ENCODE measurements around the gene SCO2.
A peak's percentile ranks its signal among the peaks of the same experiment; 100 is the strongest.

The SCO2 gene, protein sequence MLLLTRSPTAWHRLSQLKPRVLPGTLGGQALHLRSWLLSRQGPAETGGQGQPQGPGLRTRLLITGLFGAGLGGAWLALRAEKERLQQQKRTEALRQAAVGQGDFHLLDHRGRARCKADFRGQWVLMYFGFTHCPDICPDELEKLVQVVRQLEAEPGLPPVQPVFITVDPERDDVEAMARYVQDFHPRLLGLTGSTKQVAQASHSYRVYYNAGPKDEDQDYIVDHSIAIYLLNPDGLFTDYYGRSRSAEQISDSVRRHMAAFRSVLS

DNA sequence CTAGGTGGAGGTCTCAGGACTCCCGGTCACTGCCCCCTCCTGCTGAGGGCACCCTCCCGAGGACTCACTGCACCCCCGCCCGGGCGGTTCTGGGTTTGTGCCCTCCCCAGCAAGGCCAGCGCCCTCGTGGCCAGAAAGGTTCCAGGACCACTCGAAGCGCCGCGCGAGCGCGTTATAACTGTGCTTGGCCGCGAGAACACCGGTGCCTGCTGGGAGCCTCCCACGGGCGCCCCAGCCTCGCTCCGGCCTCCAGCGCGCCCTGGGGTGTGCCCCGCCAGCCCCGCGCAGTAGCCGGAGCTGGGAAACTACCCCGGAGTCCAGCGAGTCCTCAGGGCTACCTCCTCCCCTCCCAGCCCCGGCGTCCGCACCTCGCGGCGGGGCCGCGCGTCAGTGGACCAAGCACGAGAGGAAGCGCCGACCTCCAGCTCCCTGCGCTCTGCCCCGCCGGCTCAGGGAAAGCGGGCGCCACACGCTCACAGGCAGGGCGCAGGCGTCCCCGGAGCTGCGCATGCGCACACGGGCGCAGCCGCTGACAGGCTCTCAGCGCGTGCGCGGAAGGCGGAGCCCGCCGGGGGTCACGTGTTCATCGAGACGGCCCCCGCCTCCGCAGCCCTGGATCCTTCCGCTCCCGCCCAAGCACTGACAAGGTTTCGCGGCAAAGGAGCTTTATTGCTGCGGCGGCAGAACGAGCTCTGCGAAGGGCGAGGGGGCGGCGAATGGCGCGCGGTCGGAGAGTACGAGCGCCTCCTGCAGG, at the start of gene SCO2:
Gene SCO2 (minus strand): TSS at position 495 of the 754 bp plus-strand sequence. CDS start 1,187 bp downstream, outside the sequence.
- Mint-ChIP-seq H3K4me1 (ENCODE audit: low read depth) (peaks cover 26% of the 10 kb centered on the region), H3K36me3 (ENCODE audit: low read depth) (peaks cover 23% of the 10 kb centered on the region)

DNA sequence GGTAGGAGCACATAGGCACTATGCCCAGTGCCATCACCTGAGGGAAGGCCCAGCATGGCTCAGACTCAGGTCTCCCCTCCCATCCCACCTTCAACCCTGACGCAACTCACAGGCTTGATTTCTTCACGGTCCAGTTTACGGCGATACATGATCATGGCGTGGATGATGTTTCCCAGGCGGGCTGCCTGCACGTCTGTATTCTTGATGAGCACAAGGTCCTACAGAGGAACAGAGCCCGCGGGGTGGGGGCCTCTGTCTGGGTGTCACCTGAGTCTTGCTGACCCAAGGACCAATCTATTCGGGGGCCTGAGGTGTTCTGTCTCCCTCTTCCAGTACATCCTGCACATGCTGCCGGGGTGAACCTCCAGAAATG, 49.0 kb upstream of the SCO2 start:
- Mint-ChIP-seq H3K27me3 (no peaks in the 10 kb centered on the region), H3K9me3 (no peaks in the 10 kb centered on the region), H3K4me1 (ENCODE audit: low read depth) (peaks cover 5% of the 10 kb centered on the region), H3K36me3 (ENCODE audit: low read depth) (peaks cover 25% of the 10 kb centered on the region), H3K27ac (no peak overlapping the region), H3K4me3 (no peak overlapping the region)

More for the DNA sequence above, at the start of gene SCO2:
- Mint-ChIP-seq H3K27ac (peak within 1 kb of the TSS; percentile 89), H3K9me3 (no peaks in the 10 kb centered on the region), H3K4me3 (peak within 1 kb of the TSS; percentile 93), H3K27me3 (no peaks in the 10 kb centered on the region)

DNA sequence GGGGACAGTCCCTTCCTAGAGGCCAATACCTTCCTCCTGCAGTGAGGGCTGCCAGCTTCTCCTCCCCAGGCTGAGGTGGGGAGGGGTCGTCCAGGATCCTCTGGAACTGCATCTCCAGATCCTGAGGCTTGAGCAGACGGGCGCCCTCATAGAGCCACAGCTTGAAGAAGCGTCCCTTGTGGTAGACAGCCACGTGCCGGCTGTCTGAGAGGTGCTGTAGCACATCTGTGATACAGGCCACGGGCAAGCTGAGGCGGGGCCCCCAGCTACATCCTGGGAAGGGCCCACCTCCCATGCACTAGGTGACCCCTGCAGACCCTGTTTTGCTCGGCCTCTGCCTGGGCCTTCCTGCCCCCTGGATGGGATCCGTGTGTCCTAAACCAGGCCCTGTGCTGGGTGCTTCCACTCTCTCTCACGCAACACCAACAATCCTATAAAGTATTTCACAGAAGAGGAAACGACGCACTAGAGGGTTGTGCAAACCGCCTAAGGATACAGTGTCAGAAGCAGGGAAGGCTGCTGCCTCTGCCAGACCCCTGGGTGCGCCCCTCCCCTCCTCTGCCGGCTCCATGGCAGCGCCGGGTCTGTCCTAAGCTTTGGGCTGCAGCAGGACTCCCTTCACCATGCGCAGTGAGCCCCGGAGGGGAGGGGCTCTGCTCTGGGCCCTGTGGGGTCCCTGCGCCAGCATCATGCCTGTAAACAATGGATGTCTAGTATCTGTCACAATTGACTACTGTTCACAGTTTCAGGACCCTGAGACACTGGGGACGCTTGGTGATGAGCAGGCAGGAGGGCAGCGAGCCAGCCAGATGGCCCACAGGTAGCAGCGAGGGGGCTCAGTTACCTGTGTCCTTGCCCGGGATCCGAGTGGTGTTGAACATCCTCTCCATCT, 48.3 kb upstream of the SCO2 start:
- Mint-ChIP-seq H3K9me3 (no peaks in the 10 kb centered on the region), H3K27me3 (no peaks in the 10 kb centered on the region), H3K4me3 (no peak overlapping the region), H3K27ac (no peak overlapping the region), H3K4me1 (ENCODE audit: low read depth) (peaks cover 5% of the 10 kb centered on the region), H3K36me3 (ENCODE audit: low read depth) (peaks cover 28% of the 10 kb centered on the region)

DNA sequence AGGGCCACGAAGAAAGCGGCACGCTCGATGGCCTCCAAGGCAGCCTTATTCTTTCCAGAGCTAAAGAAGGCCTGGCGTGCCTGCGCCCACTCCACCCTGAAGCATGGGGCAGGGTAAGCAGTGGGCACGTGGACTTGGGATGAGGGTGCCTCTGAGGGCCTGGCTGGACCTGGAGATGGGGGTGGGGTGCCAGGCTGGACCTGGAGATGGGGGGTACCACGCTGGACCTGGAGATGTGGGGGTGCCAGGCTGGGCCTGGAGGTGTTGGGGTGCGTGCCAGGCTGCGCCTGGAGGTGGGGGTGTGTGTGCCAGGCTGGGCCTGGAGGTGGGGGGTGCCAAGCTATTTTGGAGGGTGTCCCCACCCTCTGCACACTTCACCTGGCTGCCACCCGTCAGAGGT, 47.6 kb upstream of the SCO2 start:
- H3K27me3 Mint-ChIP-seq: no peaks in the 10 kb centered on the region

DNA sequence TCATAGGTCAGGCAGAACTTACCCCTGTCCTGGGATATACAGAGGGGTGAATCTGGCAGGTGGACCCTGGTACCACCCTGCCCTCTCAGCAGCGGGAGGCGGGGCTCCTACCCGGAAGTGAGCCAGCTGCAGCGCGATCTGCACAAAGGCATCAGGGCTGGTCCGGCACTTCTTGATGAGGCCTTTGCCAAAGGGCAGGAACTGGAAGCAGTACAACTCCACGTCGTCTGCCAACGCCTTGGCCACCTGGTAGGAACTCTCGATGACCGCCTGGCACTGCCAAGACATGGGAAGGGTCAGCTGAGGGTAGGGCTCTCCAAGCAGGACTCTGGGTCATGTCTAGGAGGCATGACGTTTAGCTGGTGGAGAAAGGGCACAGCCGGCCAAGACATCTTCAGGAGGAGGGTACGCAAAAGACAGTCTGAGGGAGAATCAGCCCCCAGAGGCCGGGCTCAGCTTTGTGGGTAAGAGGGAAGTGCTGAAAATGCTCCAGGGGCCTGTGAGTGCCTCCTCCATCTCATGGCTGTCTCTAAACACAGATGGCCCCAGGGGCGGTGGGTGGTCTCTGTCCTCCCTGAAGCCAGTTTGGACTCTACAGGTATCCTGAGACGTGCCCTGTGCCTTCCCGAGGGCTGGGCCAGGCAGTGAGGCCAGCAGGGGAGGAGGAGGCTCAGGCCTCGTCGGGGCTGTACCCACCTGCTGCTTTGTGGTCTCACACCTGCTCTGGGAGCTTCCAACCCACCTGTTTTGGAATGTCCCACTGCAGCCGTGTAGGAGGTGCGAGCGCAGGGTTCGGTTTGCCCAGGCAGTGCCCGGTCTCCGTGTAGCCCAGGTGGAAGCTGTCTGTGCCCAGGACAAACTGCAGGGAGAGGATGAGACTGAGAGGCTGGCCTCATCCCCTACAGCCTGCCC, 46.1 kb upstream of the SCO2 start:
- Mint-ChIP-seq H3K27me3 (no peaks in the 10 kb centered on the region), H3K4me3 (no peak overlapping the region), H3K36me3 (ENCODE audit: low read depth) (peaks cover 29% of the 10 kb centered on the region), H3K27ac (no peak overlapping the region), H3K9me3 (no peaks in the 10 kb centered on the region), H3K4me1 (ENCODE audit: low read depth) (no peaks in the 10 kb centered on the region)

More for the DNA sequence above, 47.6 kb upstream of the SCO2 start:
- H3K9me3 Mint-ChIP-seq: no peaks in the 10 kb centered on the region
- no peak overlapping the region for H3K4me3 Mint-ChIP-seq
- H3K36me3 Mint-ChIP-seq (ENCODE audit: low read depth): peaks cover 29% of the 10 kb centered on the region
- H3K27ac Mint-ChIP-seq: no peak overlapping the region
- H3K4me1 Mint-ChIP-seq (ENCODE audit: low read depth): peaks cover 5% of the 10 kb centered on the region

DNA sequence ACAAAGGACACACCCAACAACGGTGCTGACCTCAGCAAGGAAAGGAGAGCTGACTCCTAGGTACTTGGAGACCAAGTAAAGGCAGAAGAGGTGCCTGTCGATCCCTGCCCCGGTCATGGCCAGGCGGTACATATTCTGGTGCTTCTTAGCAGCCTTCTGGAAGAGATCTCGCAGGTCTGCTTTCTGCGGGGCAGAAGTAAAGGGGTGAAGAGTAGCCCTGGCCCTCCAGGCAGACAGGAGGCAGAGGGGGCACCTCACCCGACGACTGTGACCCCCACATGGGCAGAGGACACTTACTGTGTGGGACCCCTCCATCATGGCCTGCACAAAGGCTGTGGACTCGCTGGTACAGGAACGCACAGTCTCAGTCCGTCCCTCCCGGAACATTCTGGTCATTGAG, 45.5 kb upstream of the SCO2 start:
- H3K9me3 Mint-ChIP-seq: no peaks in the 10 kb centered on the region
- H3K4me1 Mint-ChIP-seq (ENCODE audit: low read depth): no peaks in the 10 kb centered on the region
- no peak overlapping the region for H3K27ac Mint-ChIP-seq
- H3K36me3 Mint-ChIP-seq (ENCODE audit: low read depth): peaks cover 26% of the 10 kb centered on the region
- no peaks in the 10 kb centered on the region for H3K27me3 Mint-ChIP-seq
- H3K4me3 Mint-ChIP-seq: no peak overlapping the region

DNA sequence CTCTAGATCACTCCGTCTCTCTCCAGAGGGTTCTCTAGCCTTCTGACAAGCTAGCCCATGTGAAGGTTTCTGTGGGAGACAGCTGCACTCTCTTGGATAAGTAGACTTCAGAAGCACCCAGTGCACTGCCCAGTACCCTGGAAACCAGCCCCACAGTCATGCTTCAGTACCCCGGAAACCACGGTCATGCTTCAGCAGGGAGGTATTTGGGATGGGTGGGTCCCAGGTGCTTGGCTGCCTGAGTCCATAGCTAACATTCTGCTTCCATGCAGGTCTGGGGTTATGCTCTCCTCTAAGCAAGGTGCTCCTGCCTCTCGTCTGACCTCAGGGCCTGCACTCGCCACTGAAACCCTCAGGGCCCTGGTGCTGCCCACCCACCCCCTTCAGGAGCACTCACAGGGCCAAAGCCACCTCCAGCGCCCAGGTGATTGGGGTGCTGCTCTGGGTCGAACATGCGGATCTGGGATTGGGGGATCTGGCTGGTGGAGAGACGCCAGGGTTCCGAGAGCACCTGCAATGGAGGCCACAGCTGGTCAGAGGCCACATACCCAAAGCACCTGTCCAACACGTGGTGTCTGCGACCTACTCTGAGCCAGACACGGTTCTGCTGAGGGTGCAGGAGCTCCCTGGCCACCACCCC, 44.6 kb upstream of the SCO2 start:
- Mint-ChIP-seq H3K27me3 (no peaks in the 10 kb centered on the region), H3K4me1 (ENCODE audit: low read depth) (no peaks in the 10 kb centered on the region), H3K4me3 (no peak overlapping the region), H3K27ac (no peak overlapping the region), H3K36me3 (ENCODE audit: low read depth) (peaks cover 26% of the 10 kb centered on the region), H3K9me3 (no peaks in the 10 kb centered on the region)

DNA sequence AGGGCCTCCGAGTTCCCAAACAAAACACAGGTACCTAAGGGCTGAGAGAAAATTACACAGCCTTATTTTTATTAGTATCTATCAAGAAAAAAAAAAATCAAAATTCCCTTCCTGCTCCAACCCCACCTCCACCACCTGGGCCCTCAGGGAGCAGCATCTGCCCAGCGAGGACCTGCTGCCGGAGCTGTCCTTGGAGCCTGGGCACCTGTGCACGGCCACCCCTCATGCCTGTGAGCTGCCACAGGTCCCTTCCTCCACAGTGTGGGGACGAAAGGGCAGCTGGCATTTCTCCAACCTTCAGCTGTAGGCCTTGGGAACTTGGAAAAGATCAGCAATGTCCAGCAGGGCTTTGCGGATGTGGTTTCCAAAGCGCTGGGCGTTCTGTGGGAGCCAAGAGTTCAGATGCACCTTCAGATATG, 43.7 kb upstream of the SCO2 start:
- Mint-ChIP-seq H3K27ac (no peak overlapping the region), H3K9me3 (no peaks in the 10 kb centered on the region), H3K4me3 (no peak overlapping the region), H3K27me3 (no peaks in the 10 kb centered on the region), H3K36me3 (ENCODE audit: low read depth) (peaks cover 26% of the 10 kb centered on the region), H3K4me1 (ENCODE audit: low read depth) (no peaks in the 10 kb centered on the region)

DNA sequence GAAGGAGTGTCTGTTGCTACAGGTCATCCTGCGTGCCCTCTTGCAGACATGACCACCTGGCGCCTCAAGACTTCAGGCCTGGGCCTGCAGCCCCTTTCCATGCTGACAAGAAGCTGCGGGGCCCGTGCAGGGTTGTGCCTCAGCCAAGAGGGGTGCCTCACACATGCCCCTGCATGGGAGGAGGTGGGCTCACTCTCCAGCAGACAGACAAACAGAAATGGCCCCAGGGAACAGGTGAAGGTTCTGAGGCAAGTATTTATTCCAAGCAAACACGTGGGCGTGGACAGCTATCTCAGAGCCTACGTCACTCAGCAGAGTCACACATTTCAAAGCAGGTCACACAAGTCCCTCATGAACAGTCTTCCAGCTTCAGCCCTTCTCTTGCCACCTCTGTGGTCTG, 43.2 kb upstream of the SCO2 start:
- peaks cover 26% of the 10 kb centered on the region for H3K36me3 Mint-ChIP-seq (ENCODE audit: low read depth)
- no peak overlapping the region for H3K4me3 Mint-ChIP-seq
- H3K27me3 Mint-ChIP-seq: no peaks in the 10 kb centered on the region
- H3K9me3 Mint-ChIP-seq: no peaks in the 10 kb centered on the region
- no peak overlapping the region for H3K27ac Mint-ChIP-seq
- H3K4me1 Mint-ChIP-seq (ENCODE audit: low read depth): peaks cover under 1% of the 10 kb centered on the region

DNA sequence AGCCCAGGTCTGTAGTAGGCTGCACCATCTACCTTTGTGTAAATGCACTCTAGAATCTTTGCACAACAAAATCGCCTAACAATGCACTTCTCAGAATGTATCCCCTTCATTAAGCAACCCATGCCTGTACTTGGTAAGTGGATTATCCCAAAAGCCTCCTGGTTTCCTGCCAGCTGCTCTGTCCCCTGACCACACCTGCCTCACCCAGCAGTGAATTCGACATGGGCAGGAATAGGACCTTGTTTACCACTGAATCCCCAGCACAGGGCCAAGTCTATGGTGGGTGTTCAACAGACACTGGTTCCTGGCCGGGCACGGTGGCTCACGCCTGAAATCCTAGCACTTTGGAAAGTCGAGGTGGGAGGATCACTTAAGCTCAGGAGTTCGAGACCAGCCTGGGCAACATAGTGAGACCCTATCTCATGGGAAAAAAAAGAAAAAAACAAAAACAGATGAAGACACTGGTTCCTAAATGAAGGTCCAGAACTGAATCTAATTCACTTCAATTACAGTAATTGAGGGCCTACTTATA, 42.4 kb upstream of the SCO2 start:
- Mint-ChIP-seq H3K4me3 (no peak overlapping the region), H3K27ac (no peak overlapping the region), H3K4me1 (ENCODE audit: low read depth) (peaks cover 9% of the 10 kb centered on the region), H3K9me3 (no peaks in the 10 kb centered on the region), H3K36me3 (ENCODE audit: low read depth) (peaks cover 26% of the 10 kb centered on the region), H3K27me3 (no peaks in the 10 kb centered on the region)

DNA sequence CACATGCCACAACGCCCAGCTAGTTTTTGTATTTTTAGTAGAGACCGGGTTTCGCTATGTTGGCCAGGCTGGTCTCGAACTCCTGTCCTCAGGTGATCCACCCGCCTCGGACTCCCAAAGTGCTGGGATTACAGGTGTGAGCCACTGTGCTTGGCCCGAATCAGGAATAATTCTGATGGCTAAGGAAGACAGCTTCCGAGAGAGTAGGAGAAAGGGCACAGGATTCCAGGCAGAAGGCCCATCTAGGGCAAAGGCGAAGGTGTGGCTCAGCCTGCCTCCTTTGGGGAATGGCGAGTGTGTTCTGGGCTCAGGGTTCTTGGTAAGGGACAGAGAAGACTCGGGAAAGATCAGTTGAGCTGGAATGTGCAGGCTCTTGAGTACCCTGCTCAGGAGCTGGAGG, 38.9 kb upstream of the SCO2 start:
- H3K27me3 Mint-ChIP-seq: no peaks in the 10 kb centered on the region
- peaks cover 18% of the 10 kb centered on the region for H3K4me1 Mint-ChIP-seq (ENCODE audit: low read depth)
- H3K4me3 Mint-ChIP-seq: no peak overlapping the region
- no peak overlapping the region for H3K27ac Mint-ChIP-seq
- peaks cover 8% of the 10 kb centered on the region for H3K36me3 Mint-ChIP-seq (ENCODE audit: low read depth)
- H3K9me3 Mint-ChIP-seq: no peaks in the 10 kb centered on the region

DNA sequence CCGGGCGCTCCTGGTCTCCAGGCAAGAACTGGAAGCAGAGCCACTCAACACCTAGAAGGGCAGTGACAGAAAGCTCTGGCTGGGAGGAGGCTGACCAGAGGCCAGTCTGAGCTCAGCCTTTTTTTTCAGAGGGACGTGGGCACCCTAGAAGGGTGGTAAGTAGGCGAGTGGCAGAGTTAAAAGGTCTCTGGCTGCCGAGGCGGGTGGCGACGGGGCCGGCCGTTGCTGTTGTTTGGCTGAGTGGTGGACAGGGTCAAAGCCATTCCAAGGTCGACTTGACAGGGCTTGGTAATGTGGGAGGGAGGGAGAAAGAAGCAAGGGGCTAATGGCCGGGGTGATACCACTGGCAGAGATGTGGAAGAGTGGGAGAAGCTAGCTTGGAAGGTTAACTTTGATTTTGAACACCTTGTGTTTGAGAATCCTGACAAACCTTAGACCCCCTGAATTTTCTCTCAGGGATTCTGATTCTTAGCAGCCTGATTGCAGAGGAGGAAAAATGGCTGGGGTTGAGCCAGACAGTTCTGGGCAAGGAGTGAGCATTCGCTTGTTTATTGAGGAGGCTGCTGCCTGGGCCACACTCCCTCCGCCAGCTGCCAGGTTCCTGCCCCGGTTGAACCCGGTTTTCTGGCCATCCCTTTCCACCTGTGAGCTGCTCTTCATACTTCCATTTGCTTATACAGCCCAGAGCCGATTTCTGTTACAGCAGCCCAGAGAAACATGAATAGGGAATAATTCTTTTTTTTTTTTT, 38.2 kb upstream of the SCO2 start:
- Mint-ChIP-seq H3K4me3 (peak overlapping the region; percentile 89), H3K27me3 (no peaks in the 10 kb centered on the region), H3K4me1 (ENCODE audit: low read depth) (peaks cover 18% of the 10 kb centered on the region), H3K36me3 (ENCODE audit: low read depth) (peaks cover under 1% of the 10 kb centered on the region), H3K9me3 (no peaks in the 10 kb centered on the region), H3K27ac (peak overlapping the region; percentile 66)
